ENCODE results near the gene GOSR1.

- TF ChIP-seq CTCF (IDR thresholded peaks at IDR 0.05; ENCODE audit: insufficient read depth, low read length) (no peak), REST (IDR thresholded peaks at IDR 0.05; ENCODE audit: insufficient replicate concordance, low read depth) (no peak)
These were observed 42.5 kb downstream of the GOSR1 start for GRCh38 chr17:30519707-30520106.
